ENCODE data around the gene DOCK11. TPM values are rescaled to one million over a fixed set of nuclear protein-coding genes. Genes with fewer than 3 reads are reported as not detected.
A peak's percentile ranks its signal among the peaks of the same experiment; 100 is the strongest.

Gene DOCK11
- total and polyA plus RNA-seq, 2 donors (not counting 1 experiment from before 2014, with no cell fraction given), result 40.1 to 85.3 TPM

- H4K20me1 ChIP-seq (ENCODE audit: control insufficient read depth, extremely low read depth, insufficient read depth, low read length), result no peaks in the 10 kb centered on the region
- H3K4me3 ChIP-seq (replicated peaks in 1 of 4; ENCODE audit: control extremely low read depth in 1 of 4, insufficient read depth in 1 of 4, low read depth in 3 of 4, low read length in 4 of 4), result no peak overlapping the region
- no peak overlapping the region for H3K27ac ChIP-seq (ENCODE audit: insufficient read depth, low read length)
- no peak overlapping the region for H2AFZ ChIP-seq (ENCODE audit: low read length)
- peak in 1 of 2 donors; percentile 77 for DNase-seq (ENCODE audit: low read depth in 2 of 2)
- H3K27me3 ChIP-seq (ENCODE audit: control insufficient read depth, insufficient read depth, low read length), result no peaks in the 10 kb centered on the region
- no peak overlapping the region for H3K4me2 ChIP-seq (ENCODE audit: extremely low read depth, insufficient read depth, low read length)
- peaks cover 9% of the 10 kb centered on the region for H3K79me2 ChIP-seq (ENCODE audit: control insufficient read depth, insufficient read depth, low read length)
- no peaks in the 10 kb centered on the region for H3K36me3 ChIP-seq (ENCODE audit: control insufficient read depth, insufficient read depth, low read length)
- no peak overlapping the region for H3K9ac ChIP-seq (ENCODE audit: insufficient read depth, low read length)
- no peaks in the 10 kb centered on the region for H3K9me3 ChIP-seq (ENCODE audit: control insufficient read depth, insufficient read depth, low read depth, low read length)
- peaks cover 13% of the 10 kb centered on the region for H3K4me1 ChIP-seq (ENCODE audit: control insufficient read depth, extremely low read depth, insufficient read depth, low read length)
- no peak for TF ChIP-seq EZH2 (IDR thresholded peaks at IDR 0.05; ENCODE audit: low read length, missing control alignments)
- no peak for TF ChIP-seq CTCF (conservative IDR thresholded peaks at IDR 0.05 in 1 of 2, IDR thresholded peaks at IDR 0.05 in 1 of 2; ENCODE audit: low read depth in 1 of 2, low read length in 2 of 2)
Observed at GRCh38 chrX:118534716-118535493, 39.3 kb downstream of the DOCK11 start.

GRCh38 chrX:118536204-118536603 lies 40.6 kb downstream of the DOCK11 start:
- DNase-seq (ENCODE audit: low read depth in 2 of 2), result no peak
- no peak overlapping the region for H2AFZ ChIP-seq (ENCODE audit: low read length)
- H3K9me3 ChIP-seq (ENCODE audit: control insufficient read depth, insufficient read depth, low read depth, low read length), result no peaks in the 10 kb centered on the region
- TF ChIP-seq EZH2 (IDR thresholded peaks at IDR 0.05; ENCODE audit: low read length, missing control alignments) (no peak), CTCF (conservative IDR thresholded peaks at IDR 0.05 in 1 of 2, IDR thresholded peaks at IDR 0.05 in 1 of 2; ENCODE audit: low read depth in 1 of 2, low read length in 2 of 2) (no peak)
- H3K4me2 ChIP-seq (ENCODE audit: extremely low read depth, insufficient read depth, low read length), result no peak overlapping the region
- no peaks in the 10 kb centered on the region for H3K27me3 ChIP-seq (ENCODE audit: control insufficient read depth, insufficient read depth, low read length)
- no peak overlapping the region for H3K9ac ChIP-seq (ENCODE audit: insufficient read depth, low read length)
- H3K4me3 ChIP-seq (replicated peaks in 1 of 4; ENCODE audit: control extremely low read depth in 1 of 4, insufficient read depth in 1 of 4, low read depth in 3 of 4, low read length in 4 of 4), result no peak overlapping the region
- H3K27ac ChIP-seq (ENCODE audit: insufficient read depth, low read length), result no peak overlapping the region
- H4K20me1 ChIP-seq (ENCODE audit: control insufficient read depth, extremely low read depth, insufficient read depth, low read length), result no peaks in the 10 kb centered on the region
- H3K4me1 ChIP-seq (ENCODE audit: control insufficient read depth, extremely low read depth, insufficient read depth, low read length), result peaks cover 8% of the 10 kb centered on the region
- no peaks in the 10 kb centered on the region for H3K36me3 ChIP-seq (ENCODE audit: control insufficient read depth, insufficient read depth, low read length)
- peaks cover 10% of the 10 kb centered on the region for H3K79me2 ChIP-seq (ENCODE audit: control insufficient read depth, insufficient read depth, low read length)

- Histone ChIP-seq H3K79me2 (ENCODE audit: control insufficient read depth, insufficient read depth, low read length) (peaks cover 11% of the 10 kb centered on the region), H3K9ac (ENCODE audit: insufficient read depth, low read length) (no peak overlapping the region), H3K4me2 (ENCODE audit: extremely low read depth, insufficient read depth, low read length) (peak overlapping the region; percentile 51), H2AFZ (ENCODE audit: low read length) (no peak overlapping the region), H3K4me1 (ENCODE audit: control insufficient read depth, extremely low read depth, insufficient read depth, low read length) (peaks cover 8% of the 10 kb centered on the region), H3K4me3 (replicated peaks in 1 of 4; ENCODE audit: control extremely low read depth in 1 of 4, insufficient read depth in 1 of 4, low read depth in 3 of 4, low read length in 4 of 4) (no peak overlapping the region), H3K36me3 (ENCODE audit: control insufficient read depth, insufficient read depth, low read length) (no peaks in the 10 kb centered on the region), H4K20me1 (ENCODE audit: control insufficient read depth, extremely low read depth, insufficient read depth, low read length) (no peaks in the 10 kb centered on the region), H3K9me3 (ENCODE audit: control insufficient read depth, insufficient read depth, low read depth, low read length) (no peaks in the 10 kb centered on the region), H3K27me3 (ENCODE audit: control insufficient read depth, insufficient read depth, low read length) (no peaks in the 10 kb centered on the region), H3K27ac (ENCODE audit: insufficient read depth, low read length) (no peak overlapping the region)
- DNase-seq (ENCODE audit: low read depth in 2 of 2), result peak; percentile 35 to 48
- TF ChIP-seq EZH2 (IDR thresholded peaks at IDR 0.05; ENCODE audit: low read length, missing control alignments) (no peak), CTCF (conservative IDR thresholded peaks at IDR 0.05 in 1 of 2, IDR thresholded peaks at IDR 0.05 in 1 of 2; ENCODE audit: low read depth in 1 of 2, low read length in 2 of 2) (peak; percentile 35 to 47)
Observed at GRCh38 chrX:118536687-118537461, 41.3 kb downstream of the DOCK11 start.

Data from fibroblast of lung (primary cell).